GM08714 (cell line): ENCODE measurements around the gene EXO5.
"Not testable (repeated sequence)": the region's sequence is repeated elsewhere in the genome, so short reads cannot be mapped to it uniquely, and the experiment has no call there.

Source experiments
- H3K4me3 ChIP-seq: fragments of 200-500 bp; sonication (Bioruptor generic); 2 replicates; pipeline ENCODE4 v1.5.1; 2014; ENCODE audit warnings: mild to moderate bottlenecking, low read length, inconsistent platforms
- ZNF274 ChIP-seq: IDR thresholded peaks from 2 replicates; pipeline ENCODE4 v1.6.1; 2012; ENCODE audit warnings: mild to moderate bottlenecking, low read depth, low read length

Gene EXO5

DNA sequence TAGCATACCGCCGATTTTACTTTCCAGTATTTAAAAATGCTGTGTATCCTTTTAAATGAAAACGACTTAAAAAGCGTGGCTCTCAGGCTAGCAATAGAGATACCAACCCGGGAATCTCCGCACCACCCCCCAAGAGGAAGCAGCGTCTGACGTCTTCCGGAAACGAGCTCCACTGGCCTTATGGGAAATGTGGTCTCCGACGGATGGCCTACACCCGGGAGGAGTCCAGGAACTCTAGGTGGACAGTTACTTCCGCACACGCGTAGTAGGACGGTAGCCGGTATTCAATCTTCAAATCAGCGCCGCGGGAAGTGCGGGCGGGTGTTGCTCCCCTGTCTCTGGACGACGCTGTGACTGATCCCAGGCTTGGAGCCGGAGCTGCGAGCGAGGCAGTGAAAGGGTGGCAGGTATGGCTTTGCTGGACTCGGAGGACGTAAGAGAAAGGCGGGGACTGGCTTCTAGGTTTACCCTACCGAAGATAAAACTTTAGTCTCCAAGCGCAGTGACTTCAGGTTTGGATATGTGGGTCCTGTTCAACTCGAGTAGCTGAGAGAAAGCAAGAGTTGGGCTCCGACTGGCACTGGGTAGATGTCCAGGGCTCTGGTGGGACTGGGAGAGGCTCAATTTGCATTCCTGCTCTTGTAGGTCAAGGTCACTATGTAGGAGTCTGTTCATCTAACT, 23.0 kb downstream of the EXO5 start, which contains the start of gene ZNF684:
Gene ZNF684, plus strand, starts transcription at position 257 of the 681 bp plus-strand sequence. CDS start 1,530 bp downstream, outside the sequence.
- TF ChIP-seq ZNF274, result no peak

DNA sequence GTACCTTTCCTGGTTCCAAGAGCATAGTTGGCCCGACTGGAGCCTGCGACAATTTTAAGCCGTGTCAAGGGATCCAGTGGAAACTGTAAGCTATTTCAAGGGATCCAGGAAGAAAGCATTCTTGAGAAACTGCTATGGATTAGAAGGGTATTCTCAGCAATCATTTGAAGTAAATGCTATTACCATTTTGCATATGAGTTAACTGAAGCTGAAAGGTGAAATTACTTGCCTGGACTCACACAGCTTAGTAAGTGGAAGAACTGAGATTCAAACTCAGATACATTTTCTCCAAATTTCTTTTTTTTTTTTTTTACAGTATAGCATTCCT, 23.5 kb downstream of the EXO5 start:
- no peak for TF ChIP-seq ZNF274
- peak overlapping the region; percentile 94 for H3K4me3 ChIP-seq

More for the DNA sequence above, 23.0 kb downstream of the EXO5 start, which contains the start of gene ZNF684:
- peak within 1 kb of the TSS; percentile 94 for H3K4me3 ChIP-seq

DNA sequence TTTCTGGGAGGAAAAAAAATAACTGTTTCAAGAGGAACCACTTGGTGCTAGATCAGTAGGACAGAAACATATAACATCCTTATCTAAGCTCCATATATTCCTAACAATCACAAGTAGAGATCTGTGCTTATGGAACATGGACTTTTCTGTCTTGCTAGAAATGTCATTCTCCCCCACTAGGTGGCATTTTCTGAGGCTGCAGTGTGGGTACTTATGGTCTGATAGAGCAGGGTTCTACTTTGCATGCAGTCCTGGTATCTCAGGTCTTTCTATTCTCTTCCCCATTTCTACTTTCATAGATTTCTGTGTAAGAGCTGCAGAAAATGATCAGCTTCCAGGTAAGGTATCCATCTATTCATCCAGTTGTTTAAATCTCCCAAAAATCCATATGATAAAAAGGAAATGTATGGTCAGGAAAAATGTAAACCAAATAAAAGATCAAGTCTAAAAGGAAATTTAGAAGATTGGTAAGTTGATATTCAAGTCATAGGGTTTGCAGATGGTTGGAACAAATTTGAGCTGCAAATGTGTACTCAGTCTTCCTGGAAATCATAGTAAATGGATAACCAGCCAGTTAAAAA, 24.4 kb downstream of the EXO5 start:
- peak overlapping the region; percentile 94 for H3K4me3 ChIP-seq
- TF ChIP-seq ZNF274, result no peak

DNA sequence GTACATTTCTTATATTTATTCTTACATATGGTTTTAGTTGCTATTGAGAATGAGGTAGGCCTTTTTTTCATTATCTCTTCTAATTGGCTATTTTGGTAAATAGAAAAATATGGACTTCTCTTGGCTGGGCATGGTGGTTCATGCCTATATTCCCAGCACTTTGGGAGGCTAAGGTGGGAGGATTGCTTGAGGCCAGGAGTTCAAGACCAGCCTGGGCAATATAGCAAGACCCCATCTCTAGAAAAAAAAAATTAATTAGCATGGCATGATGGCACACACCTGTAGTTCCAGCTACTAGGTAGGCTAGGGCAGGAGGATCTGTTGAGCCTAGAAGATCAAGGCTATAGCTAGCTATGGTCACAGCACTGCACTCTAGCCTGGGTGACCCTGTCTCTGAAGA, 26.0 kb downstream of the EXO5 start:
- TF ChIP-seq ZNF274, result no peak
- no peak overlapping the region for H3K4me3 ChIP-seq

DNA sequence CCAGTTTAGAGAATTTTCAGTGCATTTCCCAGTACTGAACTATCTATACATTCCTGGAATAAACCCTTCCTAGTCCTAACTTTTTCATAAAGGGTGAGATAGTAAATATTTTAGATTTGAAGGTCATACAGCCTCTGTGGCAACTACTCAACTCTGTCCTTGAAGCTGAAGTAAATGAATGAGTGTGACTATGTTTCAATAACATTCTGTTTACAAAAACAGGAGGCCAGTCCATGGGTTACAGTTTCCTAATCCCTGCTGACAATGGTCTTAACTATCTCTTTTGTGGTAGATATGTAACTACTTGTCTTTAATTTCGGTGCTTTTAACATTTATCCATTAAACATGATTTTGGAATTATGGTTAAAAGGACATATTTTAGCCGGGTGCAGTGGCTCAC, 27.2 kb downstream of the EXO5 start:
- no peak for TF ChIP-seq ZNF274
- H3K4me3 ChIP-seq, result no peak overlapping the region

DNA sequence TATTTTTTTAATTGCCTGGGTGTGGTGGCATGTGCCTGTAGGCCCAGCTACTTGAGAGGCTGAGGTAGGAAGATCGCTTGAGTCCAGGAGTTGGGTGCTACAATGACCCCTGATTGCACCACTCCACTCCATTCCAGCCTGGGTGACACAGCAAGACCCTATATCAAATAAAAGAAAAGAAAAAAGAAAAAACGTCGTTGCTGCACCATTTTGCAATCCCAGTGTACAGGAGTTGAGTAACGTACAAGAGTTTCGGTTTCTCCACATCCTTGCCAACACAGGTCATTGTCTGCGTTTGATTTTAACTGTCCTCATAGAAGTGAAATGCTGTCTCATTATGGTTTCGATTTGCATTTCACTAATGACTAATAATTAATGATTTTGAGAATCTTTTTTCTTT, 30.8 kb downstream of the EXO5 start:
- H3K4me3 ChIP-seq, result no peak overlapping the region
- TF ChIP-seq ZNF274, result no peak

DNA sequence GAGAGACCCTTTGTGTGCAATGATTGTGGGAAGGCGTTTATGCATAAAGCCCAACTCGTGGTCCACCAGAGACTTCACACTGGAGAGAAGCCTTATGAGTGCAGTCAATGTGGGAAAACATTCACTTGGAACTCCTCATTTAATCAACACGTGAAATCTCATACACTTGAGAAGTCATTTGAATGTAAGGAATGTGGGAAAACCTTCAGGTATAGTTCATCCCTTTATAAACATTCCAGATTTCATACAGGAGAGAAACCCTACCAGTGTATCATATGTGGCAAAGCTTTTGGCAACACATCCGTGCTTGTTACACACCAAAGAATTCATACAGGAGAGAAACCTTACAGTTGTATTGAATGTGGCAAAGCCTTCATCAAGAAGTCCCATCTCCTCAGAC, 38.4 kb downstream of the EXO5 start:
- TF ChIP-seq ZNF274, result no peak
- no peak overlapping the region for H3K4me3 ChIP-seq

DNA sequence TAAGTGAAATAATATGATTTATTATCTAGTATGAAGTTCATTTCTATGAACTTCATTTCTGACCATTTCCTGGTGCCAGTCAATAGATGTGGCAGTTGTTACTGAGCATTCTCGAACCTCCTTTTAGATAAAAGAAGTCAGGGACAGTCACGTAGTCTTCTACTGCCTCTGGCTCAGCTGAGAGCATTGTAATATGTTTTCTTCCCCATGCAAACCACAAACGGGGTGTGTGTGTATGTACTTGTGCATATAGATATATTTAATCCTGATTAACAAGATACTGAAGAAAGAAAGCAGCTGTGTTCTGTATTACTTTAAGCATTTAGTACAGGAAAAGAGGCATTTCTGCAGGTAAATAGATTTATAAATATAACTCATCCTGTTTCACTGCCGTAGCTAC, 44.5 kb downstream of the EXO5 start:
- no peak overlapping the region for H3K4me3 ChIP-seq
- TF ChIP-seq ZNF274, result no peak

DNA sequence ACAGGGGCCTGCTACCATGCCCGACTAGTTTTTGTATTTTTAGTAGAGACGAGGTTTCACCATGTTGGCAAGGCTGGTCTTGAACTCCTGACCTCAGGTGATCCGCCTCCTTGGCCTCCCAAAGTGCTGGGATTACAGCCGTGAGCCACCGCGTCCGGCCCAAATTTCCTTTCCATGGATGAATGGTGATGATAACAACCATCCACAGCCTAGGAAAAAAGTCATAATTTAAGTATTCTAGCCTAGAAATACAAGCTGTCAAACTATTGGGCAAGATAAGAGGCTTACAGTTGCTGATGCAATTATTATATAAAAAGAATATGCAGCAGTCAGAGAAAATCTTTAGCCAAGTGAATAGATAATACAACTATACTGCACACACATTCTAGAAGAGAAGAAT, 46.2 kb downstream of the EXO5 start:
- H3K4me3 ChIP-seq, result not testable (repeated sequence)

DNA sequence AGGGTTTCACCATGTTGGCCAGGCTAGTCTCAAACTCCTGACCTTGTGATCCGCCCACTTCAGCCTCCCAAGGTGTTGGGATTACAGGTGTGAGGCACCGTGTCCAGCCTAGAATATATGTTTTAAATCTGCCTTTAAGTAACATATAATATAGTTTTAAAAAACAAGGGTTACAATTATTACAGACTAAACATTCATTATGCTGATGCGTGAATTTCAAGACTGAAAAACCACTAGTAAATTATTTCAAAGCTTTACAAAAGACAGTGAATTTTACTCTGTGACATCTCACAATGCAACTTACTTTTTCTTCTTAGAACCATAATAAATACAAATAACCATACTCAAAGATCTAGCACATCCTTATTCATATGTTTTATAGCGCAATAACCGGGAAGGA, 47.6 kb downstream of the EXO5 start:
- H3K4me3 ChIP-seq, result no peak overlapping the region
- no peak for TF ChIP-seq ZNF274

DNA sequence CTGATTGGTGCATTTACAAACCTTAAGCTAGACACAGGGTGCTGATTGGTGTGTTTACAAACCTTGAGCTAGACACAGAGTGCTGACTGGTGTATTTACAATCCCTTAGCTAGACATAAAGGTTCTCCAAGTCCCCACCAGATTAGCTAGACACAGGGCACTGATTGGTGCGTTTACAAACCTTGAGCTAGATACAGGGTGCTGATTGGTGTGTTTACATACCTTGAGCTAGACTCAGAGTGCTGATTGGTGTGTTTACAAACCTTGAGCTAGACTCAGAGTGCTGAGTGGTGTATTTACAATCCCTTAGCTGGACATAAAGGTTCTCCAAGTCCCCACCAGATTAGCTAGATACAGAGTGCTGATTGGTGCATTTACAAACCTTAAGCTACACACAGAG, 49.7 kb downstream of the EXO5 start:
- not testable (repeated sequence) for H3K4me3 ChIP-seq

DNA sequence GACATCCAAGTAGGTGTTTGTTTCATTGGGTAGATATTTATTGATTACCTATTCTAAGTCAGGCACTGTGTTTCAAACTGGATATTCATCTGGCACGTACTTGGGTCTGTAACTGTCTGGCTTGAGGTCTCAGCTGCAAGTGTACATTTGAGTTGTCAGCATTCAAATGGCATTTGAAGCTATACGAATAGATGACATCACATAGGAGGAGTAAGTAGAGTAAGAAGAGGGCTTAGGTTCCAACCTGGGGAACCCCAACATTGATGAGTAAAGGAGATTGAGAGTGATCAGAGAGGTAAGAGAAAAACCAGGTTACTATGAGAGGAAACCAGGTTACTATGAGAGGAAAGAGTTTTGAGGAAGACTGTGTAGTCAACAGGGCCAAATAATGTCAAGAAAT, 53.6 kb downstream of the EXO5 start:
- no peak overlapping the region for H3K4me3 ChIP-seq
- no peak for TF ChIP-seq ZNF274

DNA sequence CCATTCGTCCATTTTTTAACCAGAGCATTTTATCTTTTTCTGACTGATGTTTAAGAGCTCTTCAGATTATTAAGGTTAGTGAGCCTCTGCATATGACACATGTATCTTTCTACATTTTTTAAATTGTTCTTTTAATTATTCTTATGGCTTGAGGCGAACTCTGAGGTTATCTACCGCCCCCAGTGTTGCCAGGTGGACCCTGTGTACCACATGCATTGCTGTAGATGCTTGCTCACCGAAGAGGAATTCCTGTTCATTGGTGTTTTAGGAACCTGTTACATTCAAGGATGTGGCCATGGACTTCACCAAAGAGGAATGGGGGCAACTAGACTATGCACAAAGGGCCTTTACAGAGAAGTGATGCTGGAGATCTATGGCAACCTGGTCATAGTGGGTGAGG, 54.7 kb downstream of the EXO5 start:
- TF ChIP-seq ZNF274, result no peak

DNA sequence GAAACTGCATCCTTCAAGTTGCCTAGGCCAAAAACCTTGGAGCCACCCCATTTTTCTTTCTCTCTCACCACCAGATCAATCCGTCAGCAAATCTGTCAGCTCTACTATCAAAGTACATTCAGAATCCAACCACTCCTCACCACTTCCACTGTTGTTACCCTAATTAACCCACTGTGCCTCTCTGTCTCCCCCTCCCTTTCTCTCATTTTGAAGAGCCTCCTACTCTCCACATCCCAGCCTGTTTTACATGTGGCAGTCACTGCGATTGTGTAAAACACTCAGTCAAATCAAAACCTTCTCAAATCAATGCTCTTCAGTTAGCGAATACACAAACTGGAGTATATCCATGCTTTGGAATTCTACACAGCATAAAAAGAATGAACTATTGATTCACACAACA, 55.9 kb downstream of the EXO5 start:
- TF ChIP-seq ZNF274, result no peak
- H3K4me3 ChIP-seq, result no peak overlapping the region

More for the DNA sequence above, 54.7 kb downstream of the EXO5 start:
- no peak overlapping the region for H3K4me3 ChIP-seq

DNA sequence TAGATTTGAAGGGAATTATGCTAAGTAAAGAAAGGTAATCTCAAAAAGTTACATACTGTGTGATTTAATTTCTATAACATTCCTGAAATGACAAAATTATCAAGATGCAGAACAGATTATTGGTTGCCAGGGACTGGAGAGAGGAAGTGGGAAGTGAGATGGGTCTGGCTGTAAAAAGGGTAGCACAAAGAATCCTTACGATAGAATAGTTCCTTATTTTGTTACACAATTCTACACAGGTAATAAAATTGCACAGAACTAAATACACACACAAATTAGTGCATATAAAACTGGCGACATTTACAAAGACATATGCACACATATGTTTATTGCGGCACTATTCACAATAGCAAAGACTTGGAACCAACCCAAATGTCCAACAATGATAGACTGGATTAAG, 56.3 kb downstream of the EXO5 start:
- no peak for TF ChIP-seq ZNF274
- H3K4me3 ChIP-seq, result no peak overlapping the region
